ENCODE results near the gene PHC1.

GRCh38 chr12:8912914-8913313 is 1.4 kb upstream of the PHC1 start:
- TF ChIP-seq GATA2 (IDR thresholded peaks at IDR 0.05; ENCODE audit: low read depth, low read length) (no peak), GATA3 (IDR thresholded peaks at IDR 0.05; ENCODE audit: low read depth, low read length) (no peak)
